K562 (cell line): ENCODE measurements around the gene COX6A2. TPM values are rescaled to one million over a fixed set of nuclear protein-coding genes. Genes with fewer than 3 reads are reported as not detected.

Source experiments
- E2F6 ChIP-seq, 2 experiments: IDR thresholded peaks; 2 replicates each; pipeline ENCODE4 v1.6.1; 2011; ENCODE audit warnings: borderline replicate concordance in 1 of 2, control low read depth in 1 of 2, low read depth in 1 of 2, low read length in 1 of 2, mild to moderate bottlenecking in 1 of 2, mixed read lengths in 1 of 2, moderate library complexity in 1 of 2; ENCODE audit not compliant: insufficient read depth in 1 of 2, insufficient read length in 1 of 2, poor library complexity in 1 of 2, severe bottlenecking in 1 of 2; ENCODE audit errors: extremely low read depth in 1 of 2
- LEF1 ChIP-seq: fragments of 450-650 bp; IDR thresholded peaks from 2 replicates; pipeline ENCODE4 v1.6.1; 2016; ENCODE audit warnings: mild to moderate bottlenecking
- MGA ChIP-seq: fragments of 450-650 bp; IDR thresholded peaks from 2 replicates; pipeline ENCODE4 v1.6.1; 2016; ENCODE audit warnings: mild to moderate bottlenecking, moderate library complexity
- NCOR1 ChIP-seq: fragments of 450-650 bp; IDR thresholded peaks from 2 replicates; pipeline ENCODE4 v1.6.1; 2016; ENCODE audit warnings: mild to moderate bottlenecking, moderate library complexity
- REST ChIP-seq, 2 experiments: fragments of 450-650 bp; formaldehyde crosslinking in 1 of 2; IDR thresholded peaks; 2 replicates each; pipeline versions ENCODE4 v1.4.0 to v1.6.1; 2014 to 2020; ENCODE audit warnings: mild to moderate bottlenecking in 2 of 2, borderline replicate concordance in 1 of 2, low read depth in 1 of 2
- TCF7L2 ChIP-seq: fragments of 150-350 bp; IDR thresholded peaks from 2 replicates; pipeline ENCODE4 v1.6.1; 2016; ENCODE audit warnings: low read depth, mild to moderate bottlenecking, low read length, moderate library complexity
- polyA plus RNA-seq, 8 experiments: library from polyadenylated mRNA; depleted of rRNA in 4 of 8; stranded (reverse) in 5 of 8; unstranded in 3 of 8; fragments of >200 nt; fragmentation: Nextera tagmentation in 2 of 8; fragmentation: Illumina TruSeq in 1 of 8; extraction: Ambion mirVana in 2 of 8; extraction: Trizol in 1 of 8; gene quantifications; 2 replicates each; pipeline versions ENCODE4 v1.2.1 to v1.2.3, GENCODE V29; 2011 to 2014; ENCODE audit warnings: inconsistent platforms in 1 of 8, missing spikeins in 1 of 8
- total RNA-seq, 7 experiments: library from RNA; depleted of rRNA in 6 of 7; stranded (reverse); fragments of >200 nt in 6 of 7; fragmentation: Illumina TruSeq in 2 of 7; extraction: Trizol in 2 of 7; gene quantifications; 2 replicates each; pipeline versions ENCODE4 v1.2.1 to v1.2.3, GENCODE V29; 2011 to 2021; ENCODE audit warnings: low replicate concordance in 1 of 7

Gene COX6A2
- total and polyA plus RNA-seq, 9 of the 15 experiments (the other 6 are each of a cell fraction or from before 2014, with no cell fraction given), result not detected

- TF ChIP-seq REST (IDR thresholded peaks at IDR 0.05; ENCODE audit: borderline replicate concordance), result peak; percentile 79
- TF ChIP-seq REST (CRISPR knock-in tag; IDR thresholded peaks at IDR 0.05; ENCODE audit: low read depth), result no peak
- TF ChIP-seq LEF1, result no peak
- no peak for TF ChIP-seq TCF7L2
- peak; percentile 18 to 66 for TF ChIP-seq E2F6 (IDR thresholded peaks at IDR 0.05; ENCODE audit: borderline replicate concordance in 1 of 2, extremely low read depth in 1 of 2, insufficient read depth in 1 of 2, insufficient read length in 1 of 2, low read depth in 1 of 2, low read length in 1 of 2, poor library complexity in 1 of 2, severe bottlenecking in 1 of 2)
- TF ChIP-seq MGA, result peak; percentile 63
- TF ChIP-seq NCOR1, result no peak
Observed at GRCh38 chr16:31456988-31457360, 28.8 kb upstream of the COX6A2 start (continued).
